Bronchial smooth muscle cell (primary cell): Measurements from ENCODE around the gene KMT5B. TPM values are rescaled to one million over a fixed set of nuclear protein-coding genes. Genes with fewer than 3 reads are reported as not detected.

Source experiments
- total RNA-seq: library from RNA; depleted of rRNA; stranded (reverse); fragments of >200 nt; gene quantifications from 2 replicates; pipeline ENCODE4 v1.2.1, GENCODE V29; 2014

KMT5B gene
- 19.5 and 20.9 TPM in 2 replicates for total RNA-seq

GRCh38 chr11:68213135-68213515 lies at the start of gene KMT5B:
Gene KMT5B, minus strand, starts transcription at chr11:68213296. Its CDS starts 23,220 bp downstream, at chr11:68190076.

GRCh38 chr11:68121067-68121899 lies 91.8 kb downstream of the KMT5B start, which contains the start of gene CHKA:
Gene CHKA, minus strand, starts transcription at chr11:68121388. Its CDS starts 211 bp downstream, at chr11:68121177.

Other genes with a start within 250 kb of the KMT5B start
- 14.3 and 16.2 TPM in 2 replicates for gene UNC93B1, start 209.2 kb downstream of the KMT5B start, total RNA-seq
- gene ALDH3B1, start 203.0 kb downstream of the KMT5B start, total RNA-seq, result 5.2 and 13.6 TPM in 2 replicates
- gene NDUFS8, start 182.6 kb downstream of the KMT5B start, total RNA-seq, result 63.8 and 107 TPM in 2 replicates
- 28.7 and 43.3 TPM in 2 replicates for gene TCIRG1, start 174.3 kb downstream of the KMT5B start, total RNA-seq
- 4.0 and 5.8 TPM in 2 replicates for gene CHKA, start 91.9 kb downstream of the KMT5B start, total RNA-seq
- gene C11orf24, start 58.7 kb upstream of the KMT5B start, total RNA-seq, result 11.5 and 12.7 TPM in 2 replicates
- 7.1 and 40.5 TPM in 2 replicates for gene LRP5, start 99.3 kb upstream of the KMT5B start, total RNA-seq
- 75.3 and 108 TPM in 2 replicates for gene PPP6R3, start 247.5 kb upstream of the KMT5B start, total RNA-seq